Vagina (tissue), 2 donors: ENCODE results near the gene PHIP. TPM values are rescaled to one million over a fixed set of nuclear protein-coding genes. Genes with fewer than 3 reads are reported as not detected.

Experiments used
- DNase-seq, 2 donors: peaks; one replicate each; pipeline ENCODE4 v3.0.0-alpha.2; 2017; ENCODE audit errors: extremely low spot score in 2 of 2
- H3K27ac ChIP-seq: fragments of 200-600 bp; sonication (generic); one replicate; pipeline ENCODE4 v1.5.1; 2019
- H3K27me3 ChIP-seq: fragments of 200-600 bp; sonication (generic); one replicate; pipeline ENCODE4 v1.5.1; 2019
- H3K36me3 ChIP-seq, 2 donors: fragments of 200-600 bp; sonication (generic); one replicate each; pipeline ENCODE4 v1.5.1; 2017 to 2019
- H3K4me1 ChIP-seq: fragments of 200-600 bp; sonication (generic); one replicate; pipeline ENCODE4 v1.5.1; 2019
- H3K4me3 ChIP-seq, 2 donors: fragments of 200-600 bp; sonication (generic); 1 replicate in 1 of 2; 2 replicates in 1 of 2; pipeline ENCODE4 v1.5.1; 2016 to 2019
- H3K9me3 ChIP-seq: fragments of 200-600 bp; sonication (generic); one replicate; pipeline ENCODE4 v1.5.1; 2019
- CTCF ChIP-seq, 3 experiments: fragments of 450-650 bp in 2 of 3; fragments of 200-600 bp in 1 of 3; sonication (generic) in 1 of 3; IDR thresholded peaks; one replicate each; pipeline ENCODE4 v1.5.1; 2017 to 2019; ENCODE audit warnings: antibody characterized with exemption in 3 of 3, mild to moderate bottlenecking in 2 of 3, moderate library complexity in 2 of 3
- POLR2A ChIP-seq, 2 donors: fragments of 450-650 bp; IDR thresholded peaks; one replicate each; pipeline ENCODE4 v1.6.1; 2017; ENCODE audit warnings: antibody characterized with exemption in 2 of 2, mild to moderate bottlenecking in 2 of 2, moderate library complexity in 2 of 2
- POLR2AphosphoS5 ChIP-seq, 2 donors: sonication (generic); formaldehyde crosslinking; IDR thresholded peaks; one replicate each; pipeline ENCODE4 v1.9.0; 2017; ENCODE audit warnings: antibody characterized with exemption in 2 of 2, mild to moderate bottlenecking in 2 of 2, low read depth in 1 of 2; ENCODE audit not compliant: insufficient read depth in 1 of 2
- intact Hi-C: fragments of 100-400 bp; cut with DNase I; formaldehyde crosslinking; loops from one replicate; pipeline ENCODE4 v1.15.1; 2023
- total RNA-seq: library from RNA; depleted of rRNA; stranded (reverse); fragments of >200 nt; gene quantifications from one replicate; pipeline ENCODE4 v1.2.3, GENCODE V29; 2016

PHIP gene
- total RNA-seq, 1 donor from 2014 or later: 32.9 TPM

DNA sequence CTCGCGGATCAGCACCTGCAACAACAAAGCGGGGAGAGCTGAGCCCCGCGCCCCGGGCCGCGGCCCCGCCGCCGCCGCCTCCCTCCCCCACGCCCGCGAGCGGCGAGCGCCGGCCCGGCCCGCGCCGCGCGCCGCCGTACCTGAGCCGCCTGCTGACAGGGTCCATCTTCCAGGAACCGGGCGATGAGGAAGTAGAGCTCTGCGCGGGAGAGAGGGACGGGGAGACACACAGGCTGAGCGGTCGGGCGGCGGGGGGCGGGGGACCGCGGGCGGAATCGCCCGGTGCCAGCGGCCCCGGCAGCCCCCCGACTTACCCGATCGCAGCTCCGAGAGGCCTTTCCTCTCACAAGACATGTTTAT lies 359 bp downstream of the PHIP start:
- TF ChIP-seq CTCF (IDR thresholded peaks at IDR 0.05): no peak
- no peak for TF ChIP-seq POLR2AphosphoS5 (IDR thresholded peaks at IDR 0.05; ENCODE audit: insufficient read depth in 1 of 2, low read depth in 1 of 2)
- peak overlapping the region; percentile 99 for H3K27ac ChIP-seq
- no peaks in the 10 kb centered on the region for H3K36me3 ChIP-seq
- intact Hi-C loops: loop anchor here (5.0 kb wide), 1 partner anchor 155 kb away; the partner anchor contains the start of gene HMGN3
- no peak for DNase-seq
- peaks cover 36% of the 10 kb centered on the region for H3K4me1 ChIP-seq
- H3K4me3 ChIP-seq: peak overlapping the region; percentile 85 to 92
- no peaks in the 10 kb centered on the region for H3K27me3 ChIP-seq
- no peaks in the 10 kb centered on the region for H3K9me3 ChIP-seq

DNA sequence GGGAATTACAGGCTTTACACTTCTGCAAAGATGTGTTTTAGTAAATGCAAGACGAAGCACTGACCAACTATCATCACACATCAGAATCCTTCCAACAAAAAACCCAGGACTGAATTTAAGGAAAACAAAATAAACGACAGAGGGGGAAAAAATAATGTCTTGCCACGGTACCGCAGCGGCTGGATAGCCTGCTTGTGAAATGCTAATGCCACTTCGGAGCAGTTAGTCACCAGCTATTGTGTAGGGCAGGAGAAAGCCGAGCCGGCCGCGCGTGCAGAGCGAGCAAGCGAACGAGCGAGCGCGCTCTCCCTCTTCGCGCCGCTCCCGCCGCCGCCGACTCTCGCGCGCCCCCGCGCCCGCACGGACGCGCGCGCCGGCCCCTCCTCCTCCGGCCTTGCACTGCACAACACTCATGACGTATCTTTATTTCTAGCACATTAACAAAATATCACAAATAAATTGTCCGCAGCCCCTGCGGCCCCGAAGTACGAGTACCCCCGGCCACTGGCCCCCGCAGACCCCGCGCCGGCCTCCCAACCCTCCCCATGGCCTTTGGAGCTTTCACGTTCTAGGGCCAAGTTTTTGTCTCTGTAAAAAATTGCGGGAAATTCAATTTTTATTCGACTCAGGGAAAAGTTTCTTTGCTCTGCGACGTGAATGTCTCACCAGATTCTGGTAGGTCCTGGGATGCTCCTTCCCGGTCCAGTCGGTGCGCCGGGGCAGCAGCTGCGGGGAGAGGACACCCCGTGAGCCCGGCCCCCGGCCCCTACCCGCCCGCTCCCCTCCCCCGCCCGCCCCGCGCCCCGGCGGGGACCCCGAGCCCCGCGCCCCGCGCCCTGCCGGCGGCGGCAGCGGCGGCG lies 1.0 kb downstream of the PHIP start:
- Histone ChIP-seq H3K27ac (peak overlapping the region; percentile 98), H3K4me3 (peak overlapping the region; percentile 85 to 92), H3K9me3 (no peaks in the 10 kb centered on the region), H3K27me3 (no peaks in the 10 kb centered on the region), H3K36me3 (no peaks in the 10 kb centered on the region), H3K4me1 (peaks cover 43% of the 10 kb centered on the region)
- peak in 1 of 2 donors; percentile 92 for DNase-seq
- TF ChIP-seq POLR2AphosphoS5 (IDR thresholded peaks at IDR 0.05; ENCODE audit: insufficient read depth in 1 of 2, low read depth in 1 of 2) (peak in 1 of 2 donors; percentile 80), POLR2A (IDR thresholded peaks at IDR 0.05) (peak in 1 of 2 donors; percentile 23), CTCF (IDR thresholded peaks at IDR 0.05) (no peak)
- intact Hi-C loops: loop anchor here (5.0 kb wide), 1 partner anchor 155 kb away; the partner anchor contains the start of gene HMGN3

GRCh38 chr6:79076160-79076559 lies 1.9 kb downstream of the PHIP start:
- no peaks in the 10 kb centered on the region for H3K27me3 ChIP-seq
- peak overlapping the region; percentile 85 to 92 for H3K4me3 ChIP-seq
- DNase-seq: no peak
- no peaks in the 10 kb centered on the region for H3K36me3 ChIP-seq
- TF ChIP-seq POLR2A (IDR thresholded peaks at IDR 0.05) (no peak), CTCF (IDR thresholded peaks at IDR 0.05) (no peak), POLR2AphosphoS5 (IDR thresholded peaks at IDR 0.05; ENCODE audit: insufficient read depth in 1 of 2, low read depth in 1 of 2) (no peak)
- H3K27ac ChIP-seq: peak overlapping the region; percentile 98
- intact Hi-C loops: loop anchor here (5.0 kb wide), 1 partner anchor 156 kb away; the partner anchor contains the start of gene HMGN3
- no peaks in the 10 kb centered on the region for H3K9me3 ChIP-seq
- H3K4me1 ChIP-seq: peaks cover 46% of the 10 kb centered on the region

- Histone ChIP-seq H3K4me3 (no peak overlapping the region), H3K4me1 (peaks cover 57% of the 10 kb centered on the region), H3K27ac (peak overlapping the region; percentile 98), H3K27me3 (no peaks in the 10 kb centered on the region), H3K36me3 (no peaks in the 10 kb centered on the region), H3K9me3 (no peaks in the 10 kb centered on the region)
- TF ChIP-seq POLR2A (IDR thresholded peaks at IDR 0.05) (no peak), POLR2AphosphoS5 (IDR thresholded peaks at IDR 0.05; ENCODE audit: insufficient read depth in 1 of 2, low read depth in 1 of 2) (no peak), CTCF (IDR thresholded peaks at IDR 0.05) (no peak)
- no peak for DNase-seq
- intact Hi-C loops: no loop called here
Observed at GRCh38 chr6:79073888-79074287, 4.2 kb downstream of the PHIP start.

- Histone ChIP-seq H3K4me1 (peaks cover 57% of the 10 kb centered on the region), H3K27ac (no peak overlapping the region), H3K36me3 (no peaks in the 10 kb centered on the region), H3K27me3 (no peaks in the 10 kb centered on the region), H3K9me3 (no peaks in the 10 kb centered on the region), H3K4me3 (no peak overlapping the region)
- intact Hi-C loops: no loop called here
- no peak for DNase-seq
- no peak for TF ChIP-seq POLR2AphosphoS5 (IDR thresholded peaks at IDR 0.05; ENCODE audit: insufficient read depth in 1 of 2, low read depth in 1 of 2)
- no peak for TF ChIP-seq POLR2A (IDR thresholded peaks at IDR 0.05)
- TF ChIP-seq CTCF (IDR thresholded peaks at IDR 0.05): no peak
Observed at GRCh38 chr6:79072640-79073181, 5.3 kb downstream of the PHIP start.
